ENCODE data around the gene CD19. TPM values are rescaled to one million over a fixed set of nuclear protein-coding genes. Genes with fewer than 3 reads are reported as not detected.

The CD19 gene
- total RNA-seq (1 to 10 TPM; 2.0 to 4.3 TPM), polyA plus RNA-seq (ENCODE audit: insufficient read depth, low read depth, low replicate concordance) (7.7 TPM)
- long read RNA-seq, donor 1, result 0 reads
- long read RNA-seq, donor 2, result 0 reads

DNA sequence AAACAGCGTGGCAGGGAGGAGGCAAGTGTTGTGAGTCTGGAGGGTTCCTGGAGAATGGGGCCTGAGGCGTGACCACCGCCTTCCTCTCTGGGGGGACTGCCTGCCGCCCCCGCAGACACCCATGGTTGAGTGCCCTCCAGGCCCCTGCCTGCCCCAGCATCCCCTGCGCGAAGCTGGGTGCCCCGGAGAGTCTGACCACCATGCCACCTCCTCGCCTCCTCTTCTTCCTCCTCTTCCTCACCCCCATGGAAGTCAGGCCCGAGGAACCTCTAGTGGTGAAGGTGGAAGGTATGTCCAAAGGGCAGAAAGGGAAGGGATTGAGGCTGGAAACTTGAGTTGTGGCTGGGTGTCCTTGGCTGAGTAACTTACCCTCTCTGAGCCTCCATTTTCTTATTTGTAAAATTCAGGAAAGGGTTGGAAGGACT is at the start of gene CD19:
Gene CD19 (plus strand): TSS at position 171 of the 425 bp plus-strand sequence. CDS start 30 bp downstream, at position 201.
- 89 to 94% methylated on average over 10 of the region's 10 CpGs for WGBS, 2 donors
- Histone ChIP-seq H3K4me1 (no peaks in the 10 kb centered on the region), H3K36me3 (ENCODE audit: low read depth, missing control alignments) (no peaks in the 10 kb centered on the region), H3K27ac (no peak within 1 kb of the TSS), H3K4me3 (no peak within 1 kb of the TSS), H3K27me3 (no peaks in the 10 kb centered on the region), H3K9me3 (no peaks in the 10 kb centered on the region)
- intact Hi-C loops (cut with DNase I; ENCODE audit: low total_unique reads), result no loop called here
- TF ChIP-seq POLR2A (IDR thresholded peaks at IDR 0.05) (no peak), CTCF (IDR thresholded peaks at IDR 0.05) (no peak)
- DNase-seq, result no peak

DNA sequence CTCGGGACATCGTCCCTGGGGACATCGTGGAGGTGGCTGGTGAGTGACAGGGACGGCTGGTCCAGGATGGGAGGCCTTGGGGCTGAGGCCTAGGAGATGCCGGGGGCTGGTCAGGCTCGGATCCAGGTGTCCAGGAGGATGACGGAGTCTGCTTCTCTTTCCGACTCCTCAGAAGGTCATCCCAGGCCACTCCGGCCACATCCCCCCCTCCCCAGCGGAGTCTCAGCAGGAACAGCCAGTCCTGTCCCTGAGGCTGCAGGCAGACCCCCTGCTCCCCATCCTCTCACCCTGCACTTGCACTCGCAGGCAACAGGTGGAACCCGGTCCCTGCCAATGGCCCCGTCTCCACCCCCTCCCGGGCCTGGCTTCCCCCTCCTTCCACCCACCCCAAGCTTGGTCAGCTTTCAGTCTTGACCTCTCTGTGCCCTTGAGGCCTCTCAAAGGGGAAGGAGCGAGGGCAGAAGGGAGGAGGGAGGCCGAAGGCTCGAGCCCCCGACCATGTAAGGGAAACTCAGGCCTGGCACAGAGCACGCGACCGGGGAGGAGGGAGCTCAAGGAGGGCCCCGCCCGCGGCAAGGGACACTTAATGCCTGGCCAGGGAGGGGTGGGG is 49.1 kb upstream of the CD19 start:
- Histone ChIP-seq H3K4me3 (no peak overlapping the region), H3K4me1 (peaks cover 5% of the 10 kb centered on the region), H3K27me3 (no peaks in the 10 kb centered on the region), H3K27ac (no peak overlapping the region), H3K9me3 (no peaks in the 10 kb centered on the region), H3K36me3 (ENCODE audit: low read depth, missing control alignments) (no peaks in the 10 kb centered on the region)
- WGBS, 2 donors, result 56 to 70% methylated on average over 21 to 24 of the region's 24 CpGs
- intact Hi-C loops (cut with DNase I; ENCODE audit: low total_unique reads), result no loop called here
- no peak for DNase-seq
- TF ChIP-seq CTCF (IDR thresholded peaks at IDR 0.05) (no peak), POLR2A (IDR thresholded peaks at IDR 0.05) (no peak)

DNA sequence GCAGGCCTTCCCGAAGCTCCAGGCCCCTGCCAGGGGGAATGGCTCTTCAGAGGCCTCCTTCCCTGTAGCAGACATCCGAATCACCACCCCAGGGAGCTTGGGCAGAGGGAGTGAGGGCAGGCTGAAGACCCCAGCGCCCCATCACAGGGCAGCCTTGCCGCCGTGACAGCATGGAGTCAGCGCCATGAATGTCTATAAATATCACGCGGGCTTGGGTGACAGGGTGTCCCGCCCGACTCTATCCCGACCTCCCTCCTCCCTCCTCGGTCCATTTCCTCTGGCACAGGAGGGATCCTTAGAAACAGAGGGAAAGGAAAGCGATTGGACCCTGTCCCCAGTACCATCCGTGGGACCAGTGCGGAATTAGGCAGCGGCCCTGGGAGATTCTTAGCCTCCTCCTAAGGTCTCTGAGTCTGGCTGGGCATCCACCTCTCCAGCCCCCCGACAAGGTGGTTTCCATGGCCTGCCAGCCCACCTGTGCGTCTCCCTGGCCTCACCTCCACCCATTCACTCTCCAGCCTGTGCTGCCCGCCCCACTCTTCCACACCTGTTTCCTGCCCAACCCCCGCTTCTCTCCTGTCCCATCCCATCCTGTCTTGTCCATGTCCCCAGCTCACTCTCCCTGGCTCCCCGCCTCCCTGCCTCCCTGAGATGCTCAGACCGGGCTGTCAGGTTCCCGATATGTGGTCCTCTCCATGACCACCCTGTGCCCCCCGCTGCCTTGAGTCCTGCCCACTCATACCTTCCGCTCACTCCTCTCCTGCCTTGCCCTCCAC is 48.4 kb upstream of the CD19 start:
- no peak for DNase-seq
- no peaks in the 10 kb centered on the region for H3K36me3 ChIP-seq (ENCODE audit: low read depth, missing control alignments)
- peaks cover 5% of the 10 kb centered on the region for H3K4me1 ChIP-seq
- WGBS, 2 donors, result 69 to 82% methylated on average over 22 to 25 of the region's 25 CpGs
- H3K27me3 ChIP-seq, result no peaks in the 10 kb centered on the region
- intact Hi-C loops (cut with DNase I; ENCODE audit: low total_unique reads), result no loop called here
- H3K27ac ChIP-seq, result no peak overlapping the region
- H3K9me3 ChIP-seq, result no peaks in the 10 kb centered on the region
- no peak overlapping the region for H3K4me3 ChIP-seq
- no peak for TF ChIP-seq CTCF (IDR thresholded peaks at IDR 0.05)

- no peak for TF ChIP-seq CTCF (IDR thresholded peaks at IDR 0.05)
- TF ChIP-seq POLR2A (IDR thresholded peaks at IDR 0.05), result no peak
- DNase-seq, result no peak
- Histone ChIP-seq H3K36me3 (ENCODE audit: low read depth, missing control alignments) (no peaks in the 10 kb centered on the region), H3K27me3 (no peaks in the 10 kb centered on the region), H3K4me3 (no peak overlapping the region), H3K4me1 (peaks cover 5% of the 10 kb centered on the region), H3K9me3 (no peaks in the 10 kb centered on the region), H3K27ac (no peak overlapping the region)
- 94 to 97% methylated on average over 6 of the region's 6 CpGs for WGBS, 2 donors
- intact Hi-C loops (cut with DNase I; ENCODE audit: low total_unique reads), result no loop called here
Observed at GRCh38 chr16:28884045-28884444, 47.7 kb upstream of the CD19 start.
